ENCODE data around the gene ITSN1.
"Not testable (repeated sequence)": the region's sequence is repeated elsewhere in the genome, so short reads cannot be mapped to it uniquely, and the experiment has no call there.

The ITSN1 gene

DNA sequence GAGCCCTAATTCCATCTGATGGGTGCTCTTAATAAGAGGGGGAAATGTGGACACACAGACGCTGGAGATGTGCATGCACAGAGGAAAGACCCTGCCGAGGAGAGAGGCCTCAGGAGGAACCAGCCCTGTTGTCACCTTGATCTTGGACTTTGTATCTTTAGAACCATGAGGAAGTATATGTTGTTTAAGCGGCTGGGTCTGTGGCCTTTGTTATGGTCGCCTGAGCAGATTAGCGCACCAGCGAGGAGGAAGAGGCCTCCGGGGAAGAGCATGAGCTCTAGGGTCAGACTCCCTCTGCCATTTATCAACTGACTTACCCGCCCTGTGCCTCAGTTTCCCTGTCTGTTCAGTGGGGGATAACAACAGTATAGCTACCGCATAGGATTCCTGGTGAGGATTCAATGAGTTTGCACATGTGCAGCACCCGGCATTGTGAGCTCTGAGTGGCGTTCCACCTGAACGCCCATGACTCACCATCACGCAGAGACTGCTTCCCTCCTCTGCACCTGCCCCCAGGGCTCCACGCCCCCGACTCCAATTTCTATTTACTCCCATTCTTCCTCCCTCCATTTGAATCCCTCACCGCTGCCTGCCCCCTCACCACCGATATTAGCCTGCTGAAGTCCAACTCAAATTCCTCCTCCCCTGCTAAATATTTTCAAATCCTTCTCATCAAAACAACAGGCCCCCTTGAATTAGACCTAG is 206.1 kb downstream of the ITSN1 start:
- no peak overlapping the region for H3K4me3 ChIP-seq
- no peak overlapping the region for H3K27ac ChIP-seq

DNA sequence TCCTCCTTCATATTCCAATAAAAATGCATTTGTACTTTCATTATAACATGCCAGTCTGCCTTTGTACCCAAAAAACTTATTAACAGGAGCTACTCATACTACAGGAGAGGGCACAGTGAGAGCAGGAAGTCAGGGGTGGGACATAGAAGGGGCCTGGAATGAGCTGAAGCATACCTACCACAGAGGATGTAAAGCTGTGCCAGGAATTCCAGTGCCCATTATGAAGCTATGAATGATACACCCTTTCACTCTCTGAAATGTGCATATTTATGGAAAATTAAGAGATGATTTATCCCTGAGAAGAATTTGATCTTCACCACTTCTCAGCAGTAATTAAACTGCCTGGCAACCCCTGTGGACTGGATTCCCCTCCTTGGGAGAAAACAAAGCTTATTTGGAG is 207.5 kb downstream of the ITSN1 start:
- no peak overlapping the region for H3K27ac ChIP-seq
- no peak overlapping the region for H3K4me3 ChIP-seq

DNA sequence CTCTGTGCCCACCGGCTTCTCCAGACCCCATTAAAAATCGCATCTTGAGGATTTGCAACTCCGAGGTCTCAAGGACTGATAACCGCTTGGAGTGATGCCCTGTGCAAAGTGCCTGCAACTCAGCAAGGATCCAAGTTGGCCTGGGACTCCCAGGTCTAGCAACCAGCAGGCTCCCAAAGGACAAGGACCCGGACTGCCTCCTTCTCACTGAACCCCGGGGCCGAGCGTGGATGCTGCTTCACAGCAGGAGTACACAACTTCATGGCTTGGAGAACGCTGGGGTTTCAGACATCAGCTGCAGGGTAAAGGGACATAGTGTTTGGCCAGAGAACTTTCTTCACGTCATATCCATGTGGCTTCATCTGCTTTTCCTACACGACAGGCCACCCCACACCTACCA is 208.1 kb downstream of the ITSN1 start:
- Histone ChIP-seq H3K27ac (no peak overlapping the region), H3K4me3 (no peak overlapping the region)

DNA sequence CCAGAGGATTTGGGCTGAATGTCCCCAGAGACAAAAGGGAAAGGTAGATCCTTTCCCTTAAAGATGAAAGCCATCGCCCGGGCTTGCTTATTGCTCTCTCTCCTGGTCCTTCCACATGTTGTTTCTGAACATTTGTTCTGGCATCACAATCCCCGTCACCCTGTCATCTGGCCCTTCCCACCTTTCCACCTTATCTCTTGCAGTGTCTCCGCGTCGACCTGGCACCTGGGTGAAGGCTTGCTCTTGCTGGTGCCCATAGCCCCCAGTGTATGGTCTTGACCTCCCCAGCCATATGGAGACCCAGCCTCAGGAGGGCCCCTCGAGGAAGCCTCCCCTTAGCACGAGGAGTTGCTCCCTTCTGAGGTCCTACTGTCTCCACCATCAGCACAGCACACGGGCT is 208.7 kb downstream of the ITSN1 start:
- Histone ChIP-seq H3K4me3 (no peak overlapping the region), H3K27ac (no peak overlapping the region)

DNA sequence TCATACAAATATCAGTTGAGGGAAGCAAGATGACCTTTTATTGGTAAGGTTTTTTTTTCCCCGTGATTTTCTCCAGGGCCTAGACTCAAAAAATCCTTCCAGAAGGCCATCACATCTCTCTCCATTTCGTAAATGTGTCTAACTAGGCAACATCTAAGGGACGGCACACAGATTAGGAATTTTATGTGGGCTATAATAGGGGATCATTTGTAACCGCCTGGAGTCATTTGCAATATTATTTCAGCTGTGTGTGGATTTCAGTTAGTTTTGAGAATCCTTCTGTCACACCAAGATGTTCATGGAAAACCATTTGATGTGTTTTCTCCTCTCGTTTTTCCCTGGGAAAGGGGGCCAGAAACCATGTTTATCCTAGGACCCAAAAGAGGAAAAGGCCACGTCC is 210.2 kb downstream of the ITSN1 start:
- no peak overlapping the region for H3K27ac ChIP-seq
- H3K4me3 ChIP-seq: no peak overlapping the region

DNA sequence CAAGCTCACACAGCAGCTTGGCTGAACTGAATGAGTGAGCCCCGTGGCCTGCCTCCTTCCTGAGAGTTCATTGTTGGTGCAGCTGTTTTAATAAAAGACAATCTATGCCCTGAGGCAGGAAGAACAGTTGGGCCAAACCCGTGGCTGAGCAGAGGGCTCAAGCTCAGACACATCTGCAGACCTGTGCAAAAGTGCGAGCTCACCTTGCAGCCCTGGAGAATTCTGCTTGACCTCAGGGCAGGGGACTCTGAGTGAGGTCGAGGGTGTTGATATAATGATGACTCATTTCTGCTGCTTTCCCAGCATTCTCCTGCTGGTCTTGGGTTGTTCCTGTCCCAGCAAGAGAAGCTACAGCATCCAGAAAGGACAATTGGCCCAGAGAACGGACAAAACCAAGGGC is 212.3 kb downstream of the ITSN1 start:
- Histone ChIP-seq H3K27ac (no peak overlapping the region), H3K4me3 (no peak overlapping the region)

DNA sequence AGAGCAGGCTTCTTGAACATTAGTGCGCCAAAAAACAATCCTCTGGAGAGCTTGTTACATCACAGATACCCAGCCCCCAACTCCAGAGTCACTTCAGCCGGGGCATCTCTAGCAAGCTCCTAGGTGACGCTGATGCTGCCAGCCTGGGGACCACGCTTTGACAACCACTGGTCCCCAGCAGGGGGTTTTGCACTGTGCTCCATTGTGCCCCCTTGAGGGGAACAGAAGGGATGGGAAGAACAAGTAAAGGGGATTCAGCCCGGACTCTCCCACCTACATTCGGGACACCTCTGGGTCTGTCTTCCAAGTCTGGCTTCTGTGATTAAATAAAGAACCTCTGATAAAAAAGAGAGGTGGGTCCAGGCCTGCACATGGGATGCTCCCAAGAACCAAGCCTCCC is 212.9 kb downstream of the ITSN1 start:
- Histone ChIP-seq H3K4me3 (no peak overlapping the region), H3K27ac (no peak overlapping the region)

DNA sequence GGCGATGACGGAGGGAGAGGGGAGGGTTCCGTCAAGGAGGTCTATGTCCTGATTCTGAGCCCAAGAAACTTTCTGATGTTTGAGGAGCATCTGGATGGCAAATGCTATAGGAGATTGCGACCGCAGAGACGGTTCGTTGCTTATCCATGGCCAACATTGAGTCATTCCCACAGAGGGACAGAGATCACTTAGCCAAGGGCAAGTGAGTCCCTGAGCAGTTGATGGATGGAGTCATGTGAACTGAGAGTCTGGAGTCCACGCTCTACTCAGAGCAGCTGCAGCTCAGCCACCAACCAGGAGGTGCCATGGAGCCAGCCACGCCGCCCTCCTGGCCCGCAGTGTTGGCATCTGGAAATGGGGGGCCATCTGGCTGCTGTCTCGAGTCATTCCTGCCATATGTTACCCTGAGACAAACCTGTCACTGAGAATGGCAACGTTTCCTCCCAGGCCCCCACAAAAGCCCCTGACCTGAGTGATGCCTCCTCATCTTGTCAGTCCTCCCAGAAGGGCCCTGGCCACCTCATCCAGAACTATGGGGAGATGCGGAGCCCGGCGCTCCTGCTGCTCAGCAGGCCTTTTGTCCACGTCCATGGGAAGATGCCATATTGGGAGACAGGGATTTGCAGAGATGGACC is 214.7 kb downstream of the ITSN1 start:
- Histone ChIP-seq H3K4me3 (no peak overlapping the region), H3K27ac (no peak overlapping the region)

DNA sequence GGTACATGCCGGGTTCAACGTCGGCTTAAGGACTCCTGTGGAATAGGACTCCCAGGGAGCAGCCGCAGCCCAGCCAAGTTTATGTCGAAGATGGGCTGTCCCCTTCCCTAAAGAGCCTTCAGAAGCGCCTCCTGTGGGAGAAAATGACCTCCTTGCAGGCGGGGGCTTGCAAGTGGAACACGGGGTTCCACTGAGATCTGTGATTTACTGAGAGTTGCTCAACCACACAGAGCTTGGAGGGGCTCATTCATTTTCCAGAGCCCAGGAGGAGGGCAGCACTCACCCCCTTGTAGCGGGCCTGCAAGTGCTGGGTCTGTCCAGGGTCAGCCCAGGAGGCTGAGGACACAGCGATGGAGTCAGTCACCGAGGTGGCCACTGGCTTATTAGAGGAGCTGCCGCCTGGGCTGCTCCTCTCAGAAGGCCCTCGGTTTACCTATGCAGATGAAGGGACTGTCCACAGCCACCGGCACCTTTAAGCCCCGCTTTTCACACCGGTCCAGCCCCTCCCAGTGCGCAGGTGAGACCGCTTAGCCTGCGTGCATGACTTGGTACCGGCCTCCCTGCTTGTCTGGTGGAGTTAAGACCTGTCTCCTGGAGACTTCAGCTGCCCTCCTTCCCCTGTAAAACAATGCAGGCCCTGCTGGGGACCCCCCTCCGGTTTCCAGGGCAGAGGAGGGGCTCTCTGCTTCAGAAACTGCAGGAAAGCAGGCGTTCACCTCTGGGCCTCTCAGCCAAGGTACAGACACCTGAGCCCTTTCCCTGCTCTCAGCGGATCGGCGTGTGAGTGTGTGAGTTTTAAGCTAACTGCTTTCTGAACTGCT is 215.8 kb downstream of the ITSN1 start:
- H3K27ac ChIP-seq: no peak overlapping the region

DNA sequence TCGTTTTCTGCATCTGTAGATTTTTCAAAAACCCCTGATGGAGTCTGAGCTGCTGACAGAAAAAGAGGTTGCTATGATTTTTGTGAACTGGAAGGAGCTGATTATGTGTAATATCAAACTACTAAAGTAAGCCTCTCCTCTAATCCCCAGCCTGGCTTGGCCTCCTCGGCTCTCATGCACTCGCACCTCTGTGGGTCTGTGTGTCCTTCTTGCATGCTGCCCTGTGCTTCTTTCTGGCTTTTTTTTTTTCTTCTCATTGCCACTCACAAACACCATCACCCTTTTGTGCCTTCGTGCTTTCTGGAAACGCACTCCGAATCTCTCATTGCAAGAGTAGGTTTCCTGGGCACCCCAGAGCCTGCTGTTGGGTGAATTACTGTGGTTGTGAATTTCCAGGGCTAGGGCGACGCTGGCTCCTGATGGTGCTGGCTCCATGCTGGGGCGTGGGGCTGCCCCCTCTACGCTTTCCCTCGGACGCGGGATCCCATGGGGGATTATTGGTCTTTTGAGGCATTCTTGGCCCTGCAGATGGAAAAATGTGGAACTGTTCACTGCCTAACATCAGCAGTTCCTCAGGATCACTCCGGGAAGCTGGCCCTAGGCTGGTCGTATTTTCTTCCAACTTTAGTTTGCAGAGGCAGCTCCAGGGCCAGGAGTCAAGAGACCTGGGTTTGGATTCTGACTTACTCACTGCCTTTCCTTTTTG is 216.5 kb downstream of the ITSN1 start:
- Histone ChIP-seq H3K27ac (no peak overlapping the region), H3K4me3 (no peak overlapping the region)

More for the DNA sequence above, 215.8 kb downstream of the ITSN1 start:
- no peak overlapping the region for H3K4me3 ChIP-seq

DNA sequence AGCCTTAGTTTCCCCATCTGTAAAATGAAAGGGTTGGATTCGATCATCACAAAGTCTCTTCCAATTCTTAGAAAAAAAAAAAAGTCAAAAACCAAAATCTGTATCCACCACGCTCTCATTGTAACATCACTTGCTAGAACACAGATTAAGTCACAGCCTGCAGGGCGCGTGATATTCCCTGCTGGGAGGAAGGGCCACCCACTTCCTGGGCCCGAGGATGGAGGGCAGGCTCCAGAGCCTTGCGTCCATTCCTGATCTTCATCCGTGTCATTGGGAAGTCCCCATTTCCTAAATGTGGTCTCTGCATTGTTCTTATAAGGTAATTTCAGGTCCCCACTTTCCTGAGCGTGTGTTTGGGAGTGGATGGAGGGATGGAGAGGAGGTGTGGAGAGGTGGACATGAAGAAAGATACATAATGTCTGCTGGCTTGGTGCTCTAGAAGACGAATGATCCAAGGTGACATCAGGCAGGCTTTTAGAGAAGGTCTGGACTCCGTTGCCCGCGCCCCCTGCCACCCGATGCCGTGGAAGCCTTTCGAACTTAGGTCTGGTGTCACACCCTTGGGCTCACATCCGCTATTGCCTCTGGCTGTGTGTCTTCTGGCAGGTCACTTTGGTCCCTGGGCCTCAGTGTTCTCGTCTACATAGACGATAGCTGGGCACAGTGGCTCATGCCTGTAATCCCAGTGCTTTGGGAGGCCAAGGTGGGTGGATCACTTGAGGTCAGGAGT is 217.2 kb downstream of the ITSN1 start:
- Histone ChIP-seq H3K4me3 (no peak overlapping the region), H3K27ac (no peak overlapping the region)

DNA sequence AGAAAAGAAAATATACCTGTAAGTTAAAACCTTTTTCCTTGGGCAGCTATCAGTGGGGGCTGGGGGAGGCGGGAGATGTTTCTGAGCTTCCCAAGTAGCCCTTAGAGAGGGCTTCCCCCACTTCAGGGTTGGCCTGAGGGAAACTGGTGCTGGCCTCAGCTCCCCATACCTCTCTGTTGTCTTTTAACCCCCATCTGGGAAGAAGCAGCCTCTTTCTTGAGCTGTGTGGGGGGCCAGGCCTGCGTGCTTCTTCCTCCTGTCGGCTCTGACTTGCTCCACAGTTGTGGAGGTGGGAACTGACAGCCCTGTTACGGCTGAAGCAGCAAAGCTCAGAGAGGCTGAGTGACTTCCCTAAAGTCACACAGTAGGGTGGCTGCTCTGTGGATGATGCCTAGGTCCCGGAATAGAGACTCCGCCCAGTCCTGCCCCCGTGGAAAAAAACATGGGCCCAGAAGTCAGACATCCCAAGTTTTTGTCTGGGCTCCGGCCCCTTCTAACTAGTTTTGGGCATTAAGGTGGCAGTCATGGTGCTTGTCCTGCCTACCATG is 218.1 kb downstream of the ITSN1 start:
- Histone ChIP-seq H3K4me3 (no peak overlapping the region), H3K27ac (no peak overlapping the region)

DNA sequence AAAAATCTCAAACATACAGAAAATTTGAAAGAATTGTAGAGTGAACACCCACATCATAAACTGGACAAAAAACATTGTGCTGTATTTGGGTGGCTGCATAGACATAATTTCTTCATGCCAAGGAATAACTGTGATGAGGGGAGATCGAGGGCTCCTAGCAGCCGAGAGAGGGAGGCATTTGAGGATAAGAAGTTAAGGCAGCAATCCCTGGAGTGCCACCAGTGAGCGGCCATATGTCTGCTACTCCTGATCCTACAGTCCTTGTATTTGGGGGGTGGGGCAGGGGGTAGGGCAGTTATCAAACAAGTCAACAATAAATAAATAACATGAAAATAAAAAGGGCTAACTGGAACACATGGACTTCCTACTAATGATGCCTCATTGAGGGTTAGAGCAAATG is 218.8 kb downstream of the ITSN1 start:
- no peak overlapping the region for H3K27ac ChIP-seq

DNA sequence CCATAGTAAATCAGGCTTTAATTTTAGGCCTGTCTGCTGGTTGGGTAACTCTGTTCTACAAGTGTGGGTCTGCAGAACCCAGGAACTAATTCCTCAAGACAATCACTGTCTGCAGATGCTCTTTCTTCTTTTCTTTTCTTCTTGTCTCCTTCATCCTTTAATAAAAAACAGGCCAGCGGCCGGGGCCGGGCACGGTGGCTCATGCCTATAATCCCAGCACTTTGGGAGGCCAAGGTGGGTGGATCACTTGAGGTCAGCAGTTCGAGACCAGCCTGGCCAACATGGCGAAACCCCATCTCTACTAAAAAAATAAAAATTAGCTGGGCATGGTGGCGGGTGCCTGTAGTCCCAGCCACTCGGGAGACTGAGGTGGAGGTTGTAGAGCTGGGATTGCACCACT is 220.9 kb downstream of the ITSN1 start:
- not testable (repeated sequence) for H3K4me3 ChIP-seq, H3K27ac ChIP-seq

More for the DNA sequence above, 218.8 kb downstream of the ITSN1 start:
- no peak overlapping the region for H3K4me3 ChIP-seq

DNA sequence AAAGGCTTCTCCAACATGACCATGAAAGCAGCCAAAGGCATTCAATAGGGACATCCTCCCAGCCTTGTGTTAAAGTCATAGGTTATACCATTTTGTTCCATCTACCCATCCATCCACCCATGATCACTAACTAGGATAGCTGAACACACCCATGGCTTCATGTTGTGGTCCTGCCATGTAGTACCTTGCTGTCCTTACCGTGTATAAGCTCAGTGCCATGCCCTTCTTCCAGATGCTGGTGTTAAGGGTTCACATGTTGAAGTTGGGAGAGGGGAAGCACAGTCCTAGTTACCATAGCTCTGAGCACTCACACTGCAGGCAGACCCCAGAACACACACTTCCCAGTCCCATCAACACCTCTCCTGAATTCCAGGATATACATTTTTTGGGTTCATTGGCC is 221.8 kb downstream of the ITSN1 start:
- Histone ChIP-seq H3K4me3 (no peak overlapping the region), H3K27ac (no peak overlapping the region)

DNA sequence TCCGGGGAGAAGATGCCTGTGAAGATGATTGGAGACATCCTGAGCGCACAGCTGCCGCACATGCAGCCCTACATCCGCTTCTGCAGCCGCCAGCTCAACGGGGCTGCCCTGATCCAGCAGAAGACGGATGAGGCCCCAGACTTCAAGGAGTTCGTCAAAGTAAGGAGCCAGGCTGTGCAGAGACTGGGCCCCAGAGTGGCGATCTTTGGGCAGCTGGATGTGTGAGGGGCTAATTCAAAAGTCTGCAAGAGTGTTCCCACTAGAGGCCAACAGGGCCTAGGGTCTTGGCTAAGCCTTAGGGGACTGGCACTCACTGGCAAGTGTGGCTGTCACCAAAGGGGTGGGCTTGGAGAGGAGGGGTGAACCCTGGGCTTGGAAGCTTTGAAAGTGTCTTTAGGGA is 222.9 kb downstream of the ITSN1 start:
- Histone ChIP-seq H3K27ac (no peak overlapping the region), H3K4me3 (no peak overlapping the region)

DNA sequence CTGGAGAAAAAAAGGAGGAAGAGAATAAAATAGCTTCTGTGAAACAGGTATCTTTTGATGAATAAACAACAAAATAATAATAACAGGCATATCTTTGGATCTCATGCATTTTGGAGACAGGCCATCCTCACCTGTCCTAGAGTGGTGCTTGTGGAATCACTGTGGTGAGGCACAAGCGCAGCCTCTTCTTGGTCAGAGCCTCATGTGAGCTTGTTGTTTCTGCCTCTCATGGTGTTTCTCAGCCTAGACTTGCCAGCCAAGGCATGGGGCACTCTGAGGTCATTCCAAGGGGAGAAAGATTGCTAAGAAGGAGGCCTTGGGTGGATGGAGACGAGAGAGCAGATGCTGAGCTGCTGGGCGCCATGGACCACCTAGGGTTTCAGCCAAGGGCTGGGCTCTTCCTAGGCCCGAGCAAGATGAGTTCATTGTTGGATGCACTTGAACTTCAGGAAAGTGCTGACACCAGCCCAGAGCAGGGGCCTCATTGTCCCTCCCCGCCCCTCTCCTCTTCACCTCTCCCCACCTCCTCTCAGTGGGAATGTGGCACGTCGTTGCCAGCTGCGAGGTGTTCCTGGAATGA is 223.8 kb downstream of the ITSN1 start:
- Histone ChIP-seq H3K27ac (peak overlapping the region in 1 of 21 experiments; percentile 26), H3K4me3 (no peak overlapping the region)

DNA sequence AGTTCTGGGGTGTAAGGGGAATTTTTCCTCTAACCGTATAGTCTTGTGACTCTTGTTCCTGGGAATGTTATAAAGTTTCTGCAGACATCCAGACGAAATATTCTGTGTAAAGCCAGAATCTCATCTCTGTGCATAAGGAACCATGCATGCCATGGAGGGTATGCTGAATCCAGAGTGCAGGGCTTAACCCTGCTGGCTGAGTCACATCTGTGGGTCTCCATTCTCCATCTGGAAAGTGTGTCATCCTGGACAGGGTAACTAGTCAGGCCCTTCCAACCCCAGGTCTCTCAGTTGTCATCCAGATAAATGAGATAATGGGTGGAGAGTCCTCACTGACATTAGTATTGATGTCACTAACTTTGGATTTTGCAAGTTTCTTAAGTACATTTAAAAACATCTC is 224.5 kb downstream of the ITSN1 start:
- Histone ChIP-seq H3K4me3 (no peak overlapping the region), H3K27ac (peak overlapping the region in 1 of 21 experiments; percentile 26)

DNA sequence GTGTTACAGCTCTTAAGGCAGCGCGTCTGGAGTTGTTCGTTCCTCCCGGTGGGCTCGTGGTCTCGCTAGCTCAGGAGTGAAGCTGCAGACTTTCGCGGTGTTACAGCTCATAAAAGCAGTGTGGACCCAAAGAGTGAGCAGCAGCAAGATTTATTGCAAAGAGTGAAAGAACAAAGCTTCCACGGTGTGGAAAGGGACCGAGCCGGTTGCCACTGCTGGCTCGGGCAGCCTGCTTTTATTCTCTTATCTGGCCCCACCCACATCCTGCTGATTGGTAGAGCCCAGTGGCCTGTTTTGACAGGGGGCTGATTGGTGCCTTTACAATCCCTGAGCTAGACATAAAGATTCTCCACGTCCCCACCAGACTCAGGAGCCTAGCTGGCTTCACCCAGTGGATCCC is 225.6 kb downstream of the ITSN1 start:
- H3K27ac ChIP-seq, H3K4me3 ChIP-seq: not testable (repeated sequence)

Data from skin epidermis (tissue), 12 donors.